ENCODE results near the gene ZFYVE28.

Gene ZFYVE28

GRCh38 chr4:2273657-2274319 lies 144.7 kb downstream of the ZFYVE28 start:
- no peak for FAIRE-seq
- DNase-seq (ENCODE audit: insufficient read length, low spot score) = no peak
- TF ChIP-seq POU2F2 (IDR thresholded peaks at IDR 0.05; ENCODE audit: low read depth, low read length) (no peak), PAX5 (IDR thresholded peaks at IDR 0.05; ENCODE audit: insufficient read depth, low read length, severe bottlenecking) (no peak), POLR2A (IDR thresholded peaks at IDR 0.05; ENCODE audit: low read depth, low read length) (no peak), TAF1 (IDR thresholded peaks at IDR 0.05; ENCODE audit: low read depth, low read length) (no peak), SPI1 (IDR thresholded peaks at IDR 0.05; ENCODE audit: low read depth, low read length) (no peak), POLR2AphosphoS5 (IDR thresholded peaks at IDR 0.05; ENCODE audit: low read depth, low read length) (no peak)

DNA sequence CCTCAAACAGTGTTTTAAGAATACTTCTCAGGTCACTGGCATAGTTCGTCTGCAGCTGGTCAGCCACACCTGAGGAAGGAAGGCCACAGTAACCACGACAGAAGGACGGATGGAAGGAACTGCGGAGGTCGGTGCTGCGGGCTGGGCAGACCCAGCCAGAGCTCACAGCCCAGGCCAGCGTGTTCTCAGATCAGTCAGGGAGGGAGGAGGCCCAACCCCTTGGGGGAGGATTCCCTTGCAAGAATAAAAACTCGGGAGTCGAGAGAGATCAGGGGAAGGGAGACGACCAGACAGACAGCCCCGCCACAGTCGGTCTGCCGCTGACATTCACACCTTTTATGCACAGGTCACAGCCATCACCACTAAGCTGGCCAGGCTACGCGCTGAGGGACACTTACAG lies 145.2 kb downstream of the ZFYVE28 start:
- FAIRE-seq (no peak), DNase-seq (ENCODE audit: insufficient read length, low spot score) (no peak)
- no peak for TF ChIP-seq POLR2AphosphoS5 (IDR thresholded peaks at IDR 0.05; ENCODE audit: low read depth, low read length)
- no peak for TF ChIP-seq TAF1 (IDR thresholded peaks at IDR 0.05; ENCODE audit: low read depth, low read length)
- no peak for TF ChIP-seq SPI1 (IDR thresholded peaks at IDR 0.05; ENCODE audit: low read depth, low read length)
- no peak for TF ChIP-seq PAX5 (IDR thresholded peaks at IDR 0.05; ENCODE audit: insufficient read depth, low read length, severe bottlenecking)
- no peak for TF ChIP-seq POU2F2 (IDR thresholded peaks at IDR 0.05; ENCODE audit: low read depth, low read length)
- TF ChIP-seq POLR2A (IDR thresholded peaks at IDR 0.05; ENCODE audit: low read depth, low read length) = no peak

DNA sequence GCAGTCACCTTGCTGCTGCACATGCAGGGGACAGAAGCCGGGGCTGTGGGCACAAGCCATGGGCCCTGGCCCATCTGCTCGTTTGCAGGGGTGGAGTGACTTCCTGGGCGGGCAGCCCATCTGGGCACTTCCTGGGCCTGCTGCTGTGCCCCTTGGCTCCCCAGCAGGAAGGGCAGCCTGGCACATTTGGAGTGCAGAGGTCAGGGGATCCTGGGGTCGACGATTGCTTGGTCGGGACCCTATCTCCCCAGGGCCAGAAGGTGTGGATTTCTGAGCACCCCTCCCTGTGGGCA lies 145.7 kb downstream of the ZFYVE28 start:
- FAIRE-seq (no peak), DNase-seq (ENCODE audit: insufficient read length, low spot score) (no peak)
- no peak for TF ChIP-seq PAX5 (IDR thresholded peaks at IDR 0.05; ENCODE audit: insufficient read depth, low read length, severe bottlenecking)
- TF ChIP-seq POLR2AphosphoS5 (IDR thresholded peaks at IDR 0.05; ENCODE audit: low read depth, low read length) = no peak
- TF ChIP-seq TAF1 (IDR thresholded peaks at IDR 0.05; ENCODE audit: low read depth, low read length) = no peak

- TF ChIP-seq POLR2A (IDR thresholded peaks at IDR 0.05; ENCODE audit: low read depth, low read length) (no peak), POU2F2 (IDR thresholded peaks at IDR 0.05; ENCODE audit: low read depth, low read length) (no peak), SPI1 (IDR thresholded peaks at IDR 0.05; ENCODE audit: low read depth, low read length) (no peak), TAF1 (IDR thresholded peaks at IDR 0.05; ENCODE audit: low read depth, low read length) (no peak), POLR2AphosphoS5 (IDR thresholded peaks at IDR 0.05; ENCODE audit: low read depth, low read length) (no peak), PAX5 (IDR thresholded peaks at IDR 0.05; ENCODE audit: insufficient read depth, low read length, severe bottlenecking) (no peak)
- FAIRE-seq (no peak), DNase-seq (ENCODE audit: insufficient read length, low spot score) (no peak)
Measured at GRCh38 chr4:2272026-2272827, 146.2 kb downstream of the ZFYVE28 start.

GRCh38 chr4:2271279-2272025 lies 147.0 kb downstream of the ZFYVE28 start:
- DNase-seq (ENCODE audit: insufficient read length, low spot score) (no peak), FAIRE-seq (no peak)
- TF ChIP-seq TAF1 (IDR thresholded peaks at IDR 0.05; ENCODE audit: low read depth, low read length) (no peak), SPI1 (IDR thresholded peaks at IDR 0.05; ENCODE audit: low read depth, low read length) (no peak), PAX5 (IDR thresholded peaks at IDR 0.05; ENCODE audit: insufficient read depth, low read length, severe bottlenecking) (no peak), POLR2A (IDR thresholded peaks at IDR 0.05; ENCODE audit: low read depth, low read length) (no peak), POU2F2 (IDR thresholded peaks at IDR 0.05; ENCODE audit: low read depth, low read length) (no peak), POLR2AphosphoS5 (IDR thresholded peaks at IDR 0.05; ENCODE audit: low read depth, low read length) (no peak)

DNA sequence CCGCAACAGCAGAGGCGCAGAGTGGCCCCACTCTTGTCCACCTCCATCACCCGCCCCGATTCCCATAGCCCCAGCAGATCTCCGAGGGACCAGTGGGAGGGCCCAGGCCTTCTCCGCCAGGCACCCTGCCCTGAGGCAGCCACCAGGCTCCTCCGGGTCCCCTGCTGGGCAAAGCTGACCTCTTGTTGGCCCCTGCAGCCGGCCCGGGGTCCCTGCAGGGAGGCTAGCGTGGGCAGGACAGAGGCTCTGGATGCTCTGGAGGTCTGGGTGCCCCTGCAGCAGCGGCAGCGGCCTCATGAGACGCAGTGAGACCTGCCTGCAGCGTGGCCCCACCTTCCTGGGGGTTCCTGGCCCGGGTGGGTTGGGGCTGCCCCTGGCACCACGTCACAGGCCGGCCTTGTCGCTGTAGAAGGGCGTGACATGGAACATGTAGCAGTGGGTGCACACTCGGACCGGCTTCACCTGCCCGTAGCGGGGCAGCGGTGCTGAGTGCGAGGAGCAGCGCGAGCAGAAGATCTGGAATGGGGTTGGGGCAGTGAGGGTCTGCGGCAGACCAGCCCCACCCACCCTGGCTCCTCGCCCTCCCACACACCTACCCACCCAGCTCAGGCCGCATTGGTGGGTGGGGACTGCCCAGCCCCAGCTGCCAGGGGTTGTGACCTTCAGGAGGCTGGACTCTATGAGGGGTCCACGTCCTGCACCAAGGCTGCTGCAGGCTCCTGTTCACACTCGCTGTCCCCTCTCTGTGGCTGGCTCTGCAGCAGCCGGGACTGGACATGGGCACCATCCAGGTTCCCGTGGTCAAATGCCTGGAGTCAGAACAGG lies 147.9 kb downstream of the ZFYVE28 start:
- FAIRE-seq (no peak), DNase-seq (ENCODE audit: insufficient read length, low spot score) (no peak)
- no peak for TF ChIP-seq POU2F2 (IDR thresholded peaks at IDR 0.05; ENCODE audit: low read depth, low read length)
- TF ChIP-seq SPI1 (IDR thresholded peaks at IDR 0.05; ENCODE audit: low read depth, low read length) = no peak
- no peak for TF ChIP-seq PAX5 (IDR thresholded peaks at IDR 0.05; ENCODE audit: insufficient read depth, low read length, severe bottlenecking)
- no peak for TF ChIP-seq POLR2AphosphoS5 (IDR thresholded peaks at IDR 0.05; ENCODE audit: low read depth, low read length)
- no peak for TF ChIP-seq TAF1 (IDR thresholded peaks at IDR 0.05; ENCODE audit: low read depth, low read length)
- no peak for TF ChIP-seq POLR2A (IDR thresholded peaks at IDR 0.05; ENCODE audit: low read depth, low read length)

DNA sequence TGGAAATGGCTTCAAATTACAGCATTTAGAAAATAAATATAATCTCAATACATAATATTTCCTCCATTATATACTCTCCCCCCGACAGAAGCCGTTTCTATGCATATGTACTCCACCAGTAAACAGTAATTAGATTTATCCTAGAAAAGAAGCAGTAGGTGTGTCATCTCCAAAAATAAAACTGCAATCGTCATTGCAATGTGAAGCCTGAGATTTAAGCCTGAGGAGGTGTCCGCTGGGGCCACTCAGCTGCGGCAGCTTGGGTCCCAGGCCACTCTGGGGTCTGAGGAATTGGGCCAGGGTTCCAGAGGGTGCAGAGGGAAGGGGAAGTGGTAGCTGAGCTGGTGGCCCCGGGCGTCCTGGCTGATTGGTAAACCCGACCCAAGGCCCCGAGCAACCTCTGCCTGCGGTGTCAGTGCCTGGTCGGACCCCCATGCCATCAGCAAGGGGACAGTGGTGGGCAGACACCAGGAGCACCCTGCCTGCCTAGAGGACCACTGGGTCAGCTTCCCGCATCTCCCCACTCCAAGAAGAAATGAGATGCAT lies 148.8 kb downstream of the ZFYVE28 start:
- DNase-seq (ENCODE audit: insufficient read length, low spot score) (no peak), FAIRE-seq (no peak)
- TF ChIP-seq TAF1 (IDR thresholded peaks at IDR 0.05; ENCODE audit: low read depth, low read length) (no peak), PAX5 (IDR thresholded peaks at IDR 0.05; ENCODE audit: insufficient read depth, low read length, severe bottlenecking) (no peak), POU2F2 (IDR thresholded peaks at IDR 0.05; ENCODE audit: low read depth, low read length) (no peak), POLR2A (IDR thresholded peaks at IDR 0.05; ENCODE audit: low read depth, low read length) (no peak), SPI1 (IDR thresholded peaks at IDR 0.05; ENCODE audit: low read depth, low read length) (no peak), POLR2AphosphoS5 (IDR thresholded peaks at IDR 0.05; ENCODE audit: low read depth, low read length) (no peak)

DNA sequence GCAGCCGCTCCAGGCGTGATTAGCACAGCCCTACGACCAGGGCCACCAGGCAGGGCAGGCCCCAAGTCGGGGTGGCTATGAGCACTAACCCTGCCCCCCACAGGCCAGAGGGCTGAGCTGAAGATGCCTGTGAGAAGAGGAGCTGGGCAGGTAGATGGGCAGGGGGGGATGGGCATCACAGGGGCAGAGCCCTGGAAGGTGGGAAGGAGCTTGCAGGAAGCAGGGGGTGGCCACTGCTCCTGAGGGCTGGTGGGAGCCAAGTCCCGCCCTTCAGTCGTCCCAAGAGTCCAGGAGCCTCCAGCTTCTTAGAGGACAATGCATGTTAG lies 149.3 kb downstream of the ZFYVE28 start:
- TF ChIP-seq POU2F2 (IDR thresholded peaks at IDR 0.05; ENCODE audit: low read depth, low read length) = no peak
- TF ChIP-seq PAX5 (IDR thresholded peaks at IDR 0.05; ENCODE audit: insufficient read depth, low read length, severe bottlenecking) = no peak
- no peak for TF ChIP-seq TAF1 (IDR thresholded peaks at IDR 0.05; ENCODE audit: low read depth, low read length)
- TF ChIP-seq POLR2A (IDR thresholded peaks at IDR 0.05; ENCODE audit: low read depth, low read length) = no peak
- no peak for TF ChIP-seq SPI1 (IDR thresholded peaks at IDR 0.05; ENCODE audit: low read depth, low read length)
- no peak for TF ChIP-seq POLR2AphosphoS5 (IDR thresholded peaks at IDR 0.05; ENCODE audit: low read depth, low read length)
- no peak for FAIRE-seq

More for the DNA sequence above, 149.3 kb downstream of the ZFYVE28 start:
- no peak for DNase-seq (ENCODE audit: insufficient read length, low spot score)
